Kidney (tissue), 14 donors: Measurements from ENCODE around the gene KDM6B. TPM values are rescaled to one million over a fixed set of nuclear protein-coding genes. Genes with fewer than 3 reads are reported as not detected.
"Not testable (repeated sequence)": the region's sequence is repeated elsewhere in the genome, so short reads cannot be mapped to it uniquely, and the experiment has no call there.

Experiments used
- DNase-seq, 5 donors: peaks; one replicate each; pipeline ENCODE4 v3.0.0-alpha.2; 2013 to 2020
- FAIRE-seq: peaks from 2 replicates; lab custom pipeline; 2012; peaks lifted over from hg19 to GRCh38; lab: Jason Lieb, UNC
- H3K27ac ChIP-seq, 2 donors: one replicate each; pipeline ENCODE4 v1.7.0; 2013; ENCODE audit warnings: low read depth in 2 of 2, low read length in 2 of 2, inconsistent platforms in 1 of 2
- H3K27me3 ChIP-seq: one replicate; pipeline ENCODE4 v1.7.1; 2013; ENCODE audit warnings: low read length, inconsistent platforms; ENCODE audit not compliant: control insufficient read depth, insufficient read depth
- H3K36me3 ChIP-seq, 3 donors: one replicate each; pipeline versions ENCODE4 v1.7.0 to v1.7.1; 2013; ENCODE audit warnings: low read length in 3 of 3, control low read depth in 1 of 3, inconsistent platforms in 1 of 3; ENCODE audit not compliant: insufficient read depth in 3 of 3, control insufficient read depth in 2 of 3
- H3K4me1 ChIP-seq, 3 donors: one replicate each; pipeline versions ENCODE4 v1.7.0 to v1.7.1; 2013; ENCODE audit warnings: low read length in 3 of 3, inconsistent platforms in 1 of 3, low read depth in 1 of 3; ENCODE audit not compliant: control insufficient read depth in 2 of 3, insufficient read depth in 2 of 3
- H3K4me3 ChIP-seq, 3 donors: one replicate each; pipeline versions ENCODE4 v1.7.0 to v1.8.1; 2013; ENCODE audit warnings: low read length in 3 of 3, control low read depth in 1 of 3, inconsistent platforms in 1 of 3
- H3K9ac ChIP-seq, 3 donors: one replicate each; pipeline versions ENCODE4 v1.7.0 to v1.7.1; 2013; ENCODE audit warnings: low read length in 3 of 3, control low read depth in 1 of 3, inconsistent platforms in 1 of 3
- H3K9me3 ChIP-seq, 3 donors: one replicate each; pipeline versions ENCODE4 v1.7.0 to v1.7.1; 2013; ENCODE audit warnings: low read length in 3 of 3, control low read depth in 1 of 3, inconsistent platforms in 1 of 3; ENCODE audit not compliant: control insufficient read depth in 2 of 3, insufficient read depth in 1 of 3
- CTCF ChIP-seq: IDR thresholded peaks from 3 replicates; pipeline ENCODE4 v1.5.1; 2012; ENCODE audit warnings: mild to moderate bottlenecking, moderate library complexity, borderline replicate concordance; ENCODE audit not compliant: insufficient read depth; ENCODE audit errors: extremely low read depth
- intact Hi-C: fragments of 100-400 bp; cut with DNase I; formaldehyde crosslinking; loops from one replicate; pipeline ENCODE4 v1.11.1; 2022
- polyA plus RNA-seq: library from polyadenylated mRNA; stranded (reverse); fragments of 350-450 nt; fragmentation: Illumina TruSeq; extraction: RNeasy Lipid Tissue Mini Kit (QIAGEN cat#74804); gene quantifications from one replicate; pipeline ENCODE4 v1.2.3, GENCODE V29; 2014; ENCODE audit warnings: low read depth, low replicate concordance; ENCODE audit not compliant: insufficient read depth
- total RNA-seq: library from RNA; stranded (reverse); fragmentation: NEBNext Ultra II Directional; extraction: Animal tissue kit (Norgen Biotek cat#: 25700); gene quantifications from one replicate; pipeline ENCODE4 v1.2.1, GENCODE V29; 2021
- donor health status: control.
- donor health status: control.
- donor health status: control.
- donor health status: control.
- donor health status: control.
- donor health status: DM: yes; HTN: yes; CAD: no.
- donor health status: Normal renal cell carcinoma (clear cell type).

KDM6B gene
- total and polyA plus RNA-seq, 2 donors from 2014 or later: 3.9 to 32.3 TPM

- FAIRE-seq (no peak), DNase-seq (peak in 1 of 5 donors; percentile 33)
- Histone ChIP-seq H3K4me1 (no peaks in the 10 kb centered on the region), H3K9ac (no peak overlapping the region), H3K27ac (no peak overlapping the region), H3K9me3 (no peaks in the 10 kb centered on the region), H3K36me3 (no peaks in the 10 kb centered on the region), H3K4me3 (no peak overlapping the region), H3K27me3 (no peaks in the 10 kb centered on the region)
- intact Hi-C loops: no loop called here
- TF ChIP-seq CTCF: no peak
Measured at GRCh38 chr17:7809086-7809790, 24.8 kb upstream of the KDM6B start.

- H3K27ac ChIP-seq, H3K4me3 ChIP-seq, H3K36me3 ChIP-seq, H3K9me3 ChIP-seq, FAIRE-seq, H3K27me3 ChIP-seq, intact Hi-C loops, H3K4me1 ChIP-seq, H3K9ac ChIP-seq: not testable (repeated sequence)
- peak in 1 of 5 donors; percentile 4 for DNase-seq
Measured at GRCh38 chr17:7809791-7810343, 24.1 kb upstream of the KDM6B start.

DNA sequence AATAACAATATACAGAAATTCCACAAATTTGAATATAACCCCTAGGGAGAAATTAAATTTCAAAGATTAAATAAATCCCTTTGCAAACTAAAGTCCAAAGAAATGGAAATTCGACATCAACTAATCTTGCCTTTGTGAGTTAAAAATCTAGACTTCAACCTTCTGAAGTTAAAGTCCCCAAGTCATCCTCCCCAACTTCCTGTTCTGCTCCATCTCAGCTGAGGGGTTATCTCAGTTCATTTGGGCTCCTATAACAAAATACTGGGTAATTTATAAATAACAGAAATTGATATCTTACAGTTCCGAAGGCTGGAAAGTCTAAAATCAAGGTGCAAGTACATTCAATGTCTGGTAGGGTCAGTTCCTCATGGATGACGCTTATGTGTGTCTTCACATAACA lies 22.8 kb upstream of the KDM6B start:
- Histone ChIP-seq H3K9me3 (no peaks in the 10 kb centered on the region), H3K27ac (no peak overlapping the region), H3K4me3 (no peak overlapping the region), H3K9ac (no peak overlapping the region), H3K36me3 (no peaks in the 10 kb centered on the region), H3K4me1 (no peaks in the 10 kb centered on the region), H3K27me3 (no peaks in the 10 kb centered on the region)
- no peak for TF ChIP-seq CTCF
- FAIRE-seq (no peak), DNase-seq (no peak)
- intact Hi-C loops: no loop called here

DNA sequence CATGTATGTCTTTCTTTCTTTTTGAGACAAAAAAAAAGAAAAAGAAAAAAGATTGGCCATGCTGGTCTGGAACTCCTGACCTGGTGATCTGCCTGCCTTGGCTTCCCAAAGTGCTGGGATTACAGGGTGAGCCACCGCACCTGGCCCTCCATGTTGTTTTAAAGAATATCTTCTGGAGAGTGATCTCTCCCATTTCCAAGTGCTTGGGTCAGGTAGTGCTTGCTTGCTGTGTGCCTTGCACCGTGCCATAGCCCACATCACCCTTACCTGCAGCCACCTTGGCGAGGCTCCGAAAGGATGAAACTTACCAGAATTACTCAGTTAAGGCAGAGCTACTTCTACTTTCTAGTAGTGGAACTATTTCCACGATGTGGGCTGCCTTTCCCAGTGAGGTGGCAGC lies 19.0 kb upstream of the KDM6B start:
- intact Hi-C loops: no loop called here
- Histone ChIP-seq H3K4me1 (no peaks in the 10 kb centered on the region), H3K27me3 (no peaks in the 10 kb centered on the region), H3K27ac (no peak overlapping the region), H3K4me3 (no peak overlapping the region), H3K9ac (no peak overlapping the region), H3K9me3 (no peaks in the 10 kb centered on the region), H3K36me3 (no peaks in the 10 kb centered on the region)
- DNase-seq: no peak
- no peak for FAIRE-seq
- TF ChIP-seq CTCF: no peak
